Measurements from ENCODE around the gene MAN2A1.

GRCh38 chr5:109898269-109899162, 208.8 kb downstream of the MAN2A1 start:
- no peak for TF ChIP-seq EZH2phosphoT487 (IDR thresholded peaks at IDR 0.05; ENCODE audit: insufficient read depth, low read depth)
- TF ChIP-seq EZH2 (IDR thresholded peaks at IDR 0.05; ENCODE audit: insufficient read depth, poor library complexity, severe bottlenecking): no peak
